H1 (cell line): Measurements from ENCODE around the gene LCP1. TPM values are rescaled to one million over a fixed set of nuclear protein-coding genes. Genes with fewer than 3 reads are reported as not detected.

Source experiments
- CTCF ChIA-PET: fragments of 300-600 bp; sonication (Branson Sonifier 250); formaldehyde crosslinking; loops from one replicate; lab custom pipeline; 2021; ENCODE audit not compliant: partially characterized antibody; lab: Charles Lee
- POLR2A ChIA-PET: fragments of 300-600 bp; sonication (Branson Sonifier 250); formaldehyde crosslinking; loops from one replicate; lab custom pipeline; 2021; ENCODE audit warnings: inconsistent platforms; ENCODE audit not compliant: partially characterized antibody; lab: Charles Lee
- DNase-seq, 2 experiments: peaks; one replicate each; pipeline versions ENCODE4 v3.0.0 to v3.0.0-alpha.2; 2010 to 2022; ENCODE audit warnings: low spot score in 2 of 2, low read depth in 1 of 2, mixed read lengths in 1 of 2
- FAIRE-seq: peaks from 2 replicates; lab custom pipeline; 2011; peaks lifted over from hg19 to GRCh38; lab: Jason Lieb, UNC
- H2AFZ ChIP-seq: 2 replicates; pipeline ENCODE4 v1.8.1; 2012; ENCODE audit warnings: low read length, inconsistent platforms
- H2AK5ac ChIP-seq: 2 replicates; pipeline ENCODE4 v1.6.1; 2013; ENCODE audit warnings: low read depth, low read length
- H2BK120ac ChIP-seq: replicated peaks from 2 replicates; pipeline ENCODE3; 2013; ENCODE audit warnings: low read depth, low read length, inconsistent platforms
- H2BK12ac ChIP-seq: 2 replicates; pipeline ENCODE4 v1.6.1; 2013; ENCODE audit warnings: low read depth, low read length
- H2BK15ac ChIP-seq: 2 replicates; pipeline ENCODE4 v1.6.1; 2013; ENCODE audit warnings: low read length
- H2BK20ac ChIP-seq: 2 replicates; pipeline ENCODE4 v1.6.1; 2013; ENCODE audit warnings: low read length
- H2BK5ac ChIP-seq: 2 replicates; pipeline ENCODE4 v1.6.1; 2013; ENCODE audit warnings: low read depth, low read length
- H3K14ac ChIP-seq: 2 replicates; pipeline ENCODE4 v1.6.1; 2013; ENCODE audit warnings: inconsistent platforms; ENCODE audit not compliant: insufficient read length
- H3K18ac ChIP-seq: 2 replicates; pipeline ENCODE4 v1.6.1; 2013; ENCODE audit warnings: low read length; ENCODE audit errors: extremely low read depth
- H3K23ac ChIP-seq: 2 replicates; pipeline ENCODE4 v1.6.1; 2013; ENCODE audit warnings: inconsistent platforms; ENCODE audit not compliant: insufficient read length
- H3K23me2 ChIP-seq: 2 replicates; pipeline ENCODE4 v1.6.1; 2013; ENCODE audit warnings: low read depth, low read length
- H3K27ac ChIP-seq: 2 replicates; pipeline ENCODE4 v1.6.1; 2011; ENCODE audit warnings: low read depth, low read length, inconsistent platforms
- H3K27me3 ChIP-seq, 4 experiments: replicated peaks in 1 of 4; 1 replicate in 1 of 4; 2 replicates in 3 of 4; pipeline versions ENCODE4 v1.6.1 to v1.8.1; 2011 to 2013; ENCODE audit warnings: low read length in 3 of 4, mild to moderate bottlenecking in 3 of 4, inconsistent platforms in 2 of 4, mixed read lengths in 2 of 4, moderate library complexity in 1 of 4; ENCODE audit not compliant: control insufficient read depth in 3 of 4, insufficient read depth in 3 of 4; ENCODE audit errors: extremely low read depth in 1 of 4
- H3K36me3 ChIP-seq, 4 experiments: 2 replicates each; pipeline versions ENCODE4 v1.6.1 to v1.8.1; 2011 to 2013; ENCODE audit warnings: mild to moderate bottlenecking in 4 of 4, low read length in 3 of 4, moderate library complexity in 2 of 4, control low read depth in 1 of 4, inconsistent platforms in 1 of 4; ENCODE audit not compliant: insufficient read depth in 4 of 4, control insufficient read depth in 2 of 4
- H3K4ac ChIP-seq: replicated peaks from 2 replicates; pipeline ENCODE3; 2013; ENCODE audit warnings: low read length, low read depth, mixed read lengths, inconsistent platforms; ENCODE audit not compliant: insufficient read length
- H3K4me1 ChIP-seq, 4 experiments: replicated peaks in 1 of 4; 1 replicate in 1 of 4; 2 replicates in 3 of 4; pipeline versions ENCODE4 v1.6.1 to v1.8.1; 2011 to 2013; ENCODE audit warnings: low read length in 3 of 4, inconsistent platforms in 2 of 4, mixed read lengths in 1 of 4; ENCODE audit not compliant: insufficient read depth in 4 of 4, control insufficient read depth in 3 of 4
- H3K4me2 ChIP-seq, 2 experiments: 2 replicates each; pipeline versions ENCODE4 v1.6.1 to v1.8.1; 2011 to 2013; ENCODE audit warnings: low read depth in 2 of 2, low read length in 2 of 2, control low read depth in 1 of 2, inconsistent platforms in 1 of 2, mild to moderate bottlenecking in 1 of 2; ENCODE audit not compliant: insufficient read depth in 1 of 2
- H3K4me3 ChIP-seq, 4 experiments: fragments of 200-600, 300-600 bp in 1 of 4; sonication (generic), shearing (Covaris generic), sonication (Bioruptor Twin) in 1 of 4; 2 replicates each; pipeline versions ENCODE4 v1.5.1 to v1.8.1; 2011 to 2016; ENCODE audit warnings: low read length in 4 of 4, low read depth in 3 of 4, control low read depth in 2 of 4, inconsistent platforms in 2 of 4, mild to moderate bottlenecking in 2 of 4, mixed read lengths in 1 of 4, moderate library complexity in 1 of 4; ENCODE audit not compliant: insufficient read depth in 2 of 4; ENCODE audit errors: extremely low read depth in 1 of 4
- H3K56ac ChIP-seq: replicated peaks from 2 replicates; pipeline ENCODE3; 2013; ENCODE audit warnings: low read depth, mild to moderate bottlenecking, mixed read lengths, low read length, inconsistent platforms; ENCODE audit not compliant: insufficient read length
- H3K79me1 ChIP-seq: 2 replicates; pipeline ENCODE4 v1.6.1; 2013; ENCODE audit warnings: low read depth, low read length, control low read depth
- H3K79me2 ChIP-seq, 2 experiments: 2 replicates each; pipeline versions ENCODE4 v1.6.1 to v1.8.1; 2012 to 2013; ENCODE audit warnings: low read length in 2 of 2, mild to moderate bottlenecking in 2 of 2, inconsistent platforms in 1 of 2; ENCODE audit not compliant: insufficient read depth in 2 of 2, control insufficient read depth in 1 of 2
- H3K9ac ChIP-seq, 4 experiments: replicated peaks in 1 of 4; 1 replicate in 1 of 4; 2 replicates in 3 of 4; pipeline versions ENCODE4 v1.6.1 to v1.8.1; 2011 to 2013; ENCODE audit warnings: low read depth in 3 of 4, low read length in 3 of 4, control low read depth in 2 of 4, mild to moderate bottlenecking in 2 of 4, moderate library complexity in 2 of 4, inconsistent platforms in 1 of 4; ENCODE audit errors: extremely low read depth in 1 of 4
- H3K9me3 ChIP-seq, 2 experiments: 2 replicates each; pipeline versions ENCODE4 v1.6.1 to v1.8.1; 2012 to 2013; ENCODE audit warnings: mild to moderate bottlenecking in 2 of 2, moderate library complexity in 2 of 2, control low read depth in 1 of 2, inconsistent platforms in 1 of 2, low read depth in 1 of 2, low read length in 1 of 2, mixed read lengths in 1 of 2; ENCODE audit not compliant: insufficient read depth in 2 of 2
- H4K20me1 ChIP-seq, 2 experiments: replicated peaks in 1 of 2; 2 replicates each; pipeline versions ENCODE3 to v1.8.1; 2011 to 2013; ENCODE audit warnings: inconsistent platforms in 2 of 2, low read length in 2 of 2, mild to moderate bottlenecking in 1 of 2; ENCODE audit not compliant: insufficient read depth in 2 of 2, control insufficient read depth in 1 of 2
- H4K5ac ChIP-seq: 2 replicates; pipeline ENCODE4 v1.6.1; 2013; ENCODE audit warnings: low read length, low read depth, mixed read lengths, inconsistent platforms; ENCODE audit not compliant: insufficient read length
- H4K8ac ChIP-seq: 2 replicates; pipeline ENCODE4 v1.8.0; 2013; ENCODE audit warnings: mild to moderate bottlenecking, moderate library complexity, low read length, inconsistent platforms; ENCODE audit not compliant: insufficient read depth; ENCODE audit errors: extremely low read depth
- H4K91ac ChIP-seq: replicated peaks from 2 replicates; pipeline ENCODE3; 2013; ENCODE audit warnings: low read length, mixed read lengths, inconsistent platforms; ENCODE audit not compliant: insufficient read length
- CHD1 ChIP-seq: IDR thresholded peaks from 2 replicates; pipeline ENCODE4 v1.6.1; 2012; ENCODE audit warnings: low read depth, low read length, improper control_type of control experiment
- CHD2 ChIP-seq: IDR thresholded peaks from 2 replicates; pipeline ENCODE4 v1.6.1; 2012; ENCODE audit warnings: low read length, improper control_type of control experiment
- CTBP2 ChIP-seq: IDR thresholded peaks from 2 replicates; pipeline ENCODE4 v1.7.0; 2011; ENCODE audit warnings: borderline replicate concordance, mild to moderate bottlenecking, moderate library complexity, mixed read lengths, low read length; ENCODE audit not compliant: insufficient read depth, insufficient read length
- KDM5A ChIP-seq: fragments of 200-600 bp; IDR thresholded peaks from 2 replicates; pipeline ENCODE4 v1.7.1; 2012; ENCODE audit warnings: mild to moderate bottlenecking, low read length, inconsistent platforms, mixed read lengths
- RNF2 ChIP-seq: fragments of 200-900, 300-1000 bp; sonication (generic); IDR thresholded peaks from 2 replicates; pipeline ENCODE4 v1.7.1; 2016; ENCODE audit warnings: borderline replicate concordance, low read depth, mild to moderate bottlenecking, antibody characterized with exemption, low read length; ENCODE audit not compliant: poor library complexity, severe bottlenecking; ENCODE audit errors: missing control alignments
- YY1 ChIP-seq: IDR thresholded peaks from 2 replicates; pipeline ENCODE4 v1.6.1; 2011; ENCODE audit warnings: low read depth, mild to moderate bottlenecking, low read length
- WGBS, 2 experiments: shearing (Covaris generic) in 1 of 2; methylation state at CpG; one replicate each; pipeline versions ENCODE4 v1.1.6 to v1.1.7; 2013 to 2015; ENCODE audit warnings: low lambda C conversion rate in 2 of 2, mixed read lengths in 2 of 2, inconsistent platforms in 1 of 2, low coverage in 1 of 2, missing lambda C conversion rate in 1 of 2; ENCODE audit not compliant: insufficient replicate concordance in 2 of 2, insufficient coverage in 1 of 2, insufficient read length in 1 of 2; ENCODE audit errors: extremely low coverage in 1 of 2, missing lambda C conversion rate in 1 of 2; 5-methylcytosine and 5-hydroxymethylcytosine counted together
- polyA plus RNA-seq, 7 experiments: library from polyadenylated mRNA; depleted of rRNA in 3 of 7; stranded (reverse) in 5 of 7; unstranded in 2 of 7; fragments of >200 nt in 5 of 7; fragments of 200-250 nt in 2 of 7; gene quantifications; 1 replicate in 5 of 7; 2 replicates in 1 of 7; 4 replicates in 1 of 7; pipeline versions ENCODE4 v1.2.1 to v1.2.3, GENCODE V29; 2011 to 2013; ENCODE audit warnings: missing spikeins in 2 of 7, mixed read lengths in 2 of 7
- total RNA-seq: library from RNA; stranded (reverse); fragmentation: NEBNext Ultra II Directional; extraction: Animal tissue kit (Norgen Biotek cat#: 25700); gene quantifications from 2 replicates; pipeline ENCODE4 v1.2.1, GENCODE V29; 2021

The LCP1 gene
- total and polyA plus RNA-seq, 2 of the 8 experiments (the other 6 are each of a cell fraction or from before 2014, with no cell fraction given), result 0.65 to 4.3 TPM

DNA sequence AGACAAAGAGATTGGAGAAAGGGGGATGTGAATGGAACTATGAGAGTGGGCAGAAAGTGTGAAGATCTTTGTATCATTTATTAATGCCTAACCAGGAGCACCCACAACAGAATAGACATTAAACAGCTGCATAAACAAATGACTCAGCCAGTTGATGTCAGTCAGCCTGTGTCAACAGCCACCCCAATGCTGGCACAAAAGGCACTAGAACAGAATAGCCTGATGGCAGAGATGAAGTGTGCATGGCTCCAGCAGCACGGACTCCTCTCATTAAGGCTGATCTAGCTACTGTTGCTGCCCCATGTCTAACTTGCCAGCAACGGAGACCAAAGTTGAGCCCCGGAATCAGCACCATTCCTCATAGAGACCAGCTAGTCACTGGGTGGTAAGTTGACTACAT, 85.0 kb downstream of the LCP1 start:
- Histone ChIP-seq H2AK5ac (peak overlapping the region; percentile 53; the same call in 1 of the 2 replicates), H3K9ac (no peak overlapping the region), H3K4ac (no peak overlapping the region), H3K14ac (no peak overlapping the region), H3K79me2 (no peaks in the 10 kb centered on the region), H2BK5ac (no peak overlapping the region), H4K8ac (no peak overlapping the region), H4K91ac (no peak overlapping the region), H3K4me3 (no peak overlapping the region)
- 100% methylated on average over 3 of the region's 3 CpGs; no CpG with 5 or more reads in 1 of the 2 experiments for WGBS, 2 experiments
- CTCF ChIA-PET, result interaction anchor here (0.5 to 1.3 kb wide), 2 partner anchors 29 to 194 kb away, joined by 3 read pairs; no protein-coding TSS in a partner anchor
- TF ChIP-seq CHD1 (no peak), CHD2 (no peak), CTBP2 (no peak), KDM5A (no peak), RNF2 (no peak), YY1 (no peak)
- TF ChIP-seq, all 59 proteins: peak for 0
- Histone ChIP-seq H3K4me1 (no peaks in the 10 kb centered on the region), H3K27ac (no peak overlapping the region), H2BK12ac (no peak overlapping the region), H2BK15ac (no peak overlapping the region), H3K79me1 (no peaks in the 10 kb centered on the region), H3K9me3 (no peaks in the 10 kb centered on the region), H2AFZ (no peak overlapping the region), H3K18ac (no peak overlapping the region), H3K23me2 (no peaks in the 10 kb centered on the region), H4K5ac (no peak overlapping the region), H3K56ac (no peak overlapping the region), H3K27me3 (peaks cover 0 to 1% (median 0%) of the 10 kb centered on the region in 4 experiments; a peak in 1 of 7 replicates), H3K36me3 (no peaks in the 10 kb centered on the region), H4K20me1 (no peaks in the 10 kb centered on the region), H2BK120ac (no peak overlapping the region), H3K4me2 (no peak overlapping the region), H2BK20ac (no peak overlapping the region), H3K23ac (no peak overlapping the region)
- FAIRE-seq, result no peak
- POLR2A ChIA-PET, result no interaction called here
- DNase-seq, result no peak
